GM19099 (cell line): Measurements from ENCODE around the gene ZDHHC13.

Source experiments
- POLR2A ChIP-seq: IDR thresholded peaks from 3 replicates; pipeline ENCODE4 v1.6.1; 2011; ENCODE audit warnings: low read depth; ENCODE audit not compliant: insufficient read length; ENCODE audit errors: extremely low read depth

The ZDHHC13 gene

GRCh38 chr11:19088791-19089190 lies 28.2 kb upstream of the ZDHHC13 start:
- TF ChIP-seq POLR2A: no peak

- TF ChIP-seq POLR2A: no peak
Observed at GRCh38 chr11:19089421-19089820, 27.5 kb upstream of the ZDHHC13 start.

GRCh38 chr11:19091366-19091765 lies 25.6 kb upstream of the ZDHHC13 start:
- no peak for TF ChIP-seq POLR2A

GRCh38 chr11:19092342-19092741 lies 24.6 kb upstream of the ZDHHC13 start:
- TF ChIP-seq POLR2A: no peak

GRCh38 chr11:19092850-19093249 lies 24.1 kb upstream of the ZDHHC13 start:
- TF ChIP-seq POLR2A: no peak

GRCh38 chr11:19093976-19094375 lies 23.0 kb upstream of the ZDHHC13 start:
- TF ChIP-seq POLR2A: no peak

GRCh38 chr11:19094859-19095258 lies 22.1 kb upstream of the ZDHHC13 start:
- TF ChIP-seq POLR2A: no peak

- no peak for TF ChIP-seq POLR2A
Observed at GRCh38 chr11:19099093-19099492, 17.9 kb upstream of the ZDHHC13 start.

- no peak for TF ChIP-seq POLR2A
Observed at GRCh38 chr11:19100885-19101284, 16.1 kb upstream of the ZDHHC13 start.

GRCh38 chr11:19101796-19102520 lies 15.0 kb upstream of the ZDHHC13 start:
- TF ChIP-seq POLR2A: no peak

GRCh38 chr11:19102521-19102900 lies 14.5 kb upstream of the ZDHHC13 start:
- TF ChIP-seq POLR2A: no peak

GRCh38 chr11:19105011-19105410 lies 12.0 kb upstream of the ZDHHC13 start:
- TF ChIP-seq POLR2A: no peak

GRCh38 chr11:19107125-19107524 lies 9.8 kb upstream of the ZDHHC13 start:
- TF ChIP-seq POLR2A: no peak

GRCh38 chr11:19110295-19110694 lies 6.7 kb upstream of the ZDHHC13 start:
- no peak for TF ChIP-seq POLR2A

- no peak for TF ChIP-seq POLR2A
Observed at GRCh38 chr11:19111809-19112208, 5.2 kb upstream of the ZDHHC13 start.

GRCh38 chr11:19116276-19116970 lies 545 bp upstream of the ZDHHC13 start:
- TF ChIP-seq POLR2A: no peak
